Muscle of arm (tissue), 12 donors: ENCODE measurements around the gene ZNF865. TPM values are rescaled to one million over a fixed set of nuclear protein-coding genes. Genes with fewer than 3 reads are reported as not detected.

ENCODE experiments used
- DNase-seq: peaks from one replicate; pipeline ENCODE4 v3.0.0-alpha.2; 2013
- polyA plus RNA-seq, 12 donors: library from polyadenylated mRNA; unstranded; fragments of 120-200 nt; gene quantifications; one replicate each; pipeline ENCODE4 v1.2.1, GENCODE V29; 2013; ENCODE audit not compliant: insufficient read length in 12 of 12

Gene ZNF865
- polyA plus RNA-seq, 12 donors: 4.5 to 11.0 (median 5.5) TPM; not detected in 1

DNA sequence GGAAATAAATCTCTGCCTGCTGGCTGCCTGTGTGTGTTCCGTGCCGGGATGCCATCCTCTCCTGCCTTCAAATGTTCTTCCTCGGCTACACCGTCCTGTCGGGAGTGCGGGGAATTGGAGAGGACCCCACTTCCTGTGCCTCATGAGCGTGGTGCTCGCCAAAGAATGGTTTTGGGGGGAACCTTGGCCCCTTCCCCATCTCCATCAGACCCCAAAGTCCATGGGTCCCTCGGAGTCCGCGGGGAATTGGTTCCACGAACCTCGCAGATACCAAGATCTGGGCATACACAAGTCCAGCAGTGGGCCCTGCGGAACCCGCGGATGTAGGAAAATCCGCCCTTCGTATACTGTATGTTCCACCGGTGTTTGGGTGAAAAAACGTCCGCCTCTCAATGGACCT lies 2.3 kb upstream of the ZNF865 start:
- DNase-seq: no peak

DNA sequence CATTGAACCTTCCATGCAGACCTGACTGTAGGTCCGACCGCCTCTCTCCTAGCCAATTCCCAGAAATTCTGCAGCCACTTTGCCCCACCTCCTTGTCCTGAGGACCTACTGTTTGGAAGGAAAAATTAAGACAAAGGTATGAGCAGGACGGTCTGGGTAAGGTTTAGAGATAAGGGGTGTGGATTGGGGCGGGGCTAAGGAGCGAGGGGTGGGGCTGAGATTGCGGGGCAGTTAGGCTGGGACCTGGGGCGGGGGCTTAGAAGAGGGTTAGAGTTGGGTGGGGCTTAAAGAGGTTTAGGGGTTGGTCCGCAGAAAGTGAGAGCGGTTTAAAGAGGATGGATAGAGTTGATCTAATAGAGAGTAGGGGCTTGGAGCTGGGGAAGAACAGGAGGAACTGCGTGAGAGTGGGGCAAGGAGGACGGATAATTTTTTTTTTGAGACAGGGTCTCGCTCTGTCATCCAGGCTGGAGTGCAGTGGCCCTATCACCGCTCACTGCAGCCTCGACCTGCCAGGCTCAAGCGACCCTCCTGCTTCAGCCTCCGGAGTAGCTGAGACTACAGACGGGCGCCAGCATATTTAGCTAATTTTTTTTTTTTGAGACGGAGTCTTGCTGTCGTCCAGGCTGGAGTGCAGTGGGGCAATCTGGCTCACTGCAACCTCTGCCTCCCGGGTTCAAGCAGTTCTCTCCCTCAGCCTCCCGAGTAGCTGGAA lies 1.7 kb upstream of the ZNF865 start:
- DNase-seq: no peak

DNA sequence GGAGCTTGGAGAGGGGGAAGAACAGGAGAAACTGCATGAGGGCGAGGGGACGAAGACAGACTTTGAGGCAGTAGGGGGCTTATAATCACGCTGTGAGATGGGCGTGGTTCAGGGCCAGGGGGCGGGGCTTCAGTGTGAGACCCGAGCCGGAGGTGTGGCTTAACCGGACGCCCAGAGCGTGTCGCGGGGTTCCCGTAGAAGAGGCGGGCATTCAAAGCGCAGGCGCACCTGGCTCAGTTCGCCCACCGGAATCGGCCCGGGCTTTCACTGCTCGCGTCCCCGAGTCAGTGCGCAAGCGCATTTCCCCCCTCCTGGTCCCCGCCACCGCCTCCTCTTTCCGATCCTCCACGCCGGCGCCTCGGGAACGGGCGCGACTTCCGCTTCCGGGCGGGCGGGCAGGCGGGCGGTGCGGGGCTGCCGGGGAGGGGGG lies 225 bp upstream of the ZNF865 start:
- peak; percentile 97 for DNase-seq

DNA sequence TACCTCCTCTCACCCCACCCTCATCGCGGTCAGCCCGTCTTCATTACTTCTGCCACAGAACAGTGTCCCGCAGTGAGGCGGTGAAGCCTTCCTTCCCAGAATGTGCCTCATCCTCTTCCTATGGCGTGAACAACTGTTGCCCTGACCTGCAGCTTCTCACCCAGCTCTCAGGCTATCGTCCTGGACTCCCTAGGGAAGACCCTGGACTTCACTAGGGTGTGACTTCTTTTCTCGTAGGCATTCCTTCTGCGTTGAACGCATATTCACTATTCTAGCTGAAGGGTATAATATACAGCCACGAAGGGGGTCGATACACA lies 982 bp downstream of the ZNF865 start:
- DNase-seq: no peak

DNA sequence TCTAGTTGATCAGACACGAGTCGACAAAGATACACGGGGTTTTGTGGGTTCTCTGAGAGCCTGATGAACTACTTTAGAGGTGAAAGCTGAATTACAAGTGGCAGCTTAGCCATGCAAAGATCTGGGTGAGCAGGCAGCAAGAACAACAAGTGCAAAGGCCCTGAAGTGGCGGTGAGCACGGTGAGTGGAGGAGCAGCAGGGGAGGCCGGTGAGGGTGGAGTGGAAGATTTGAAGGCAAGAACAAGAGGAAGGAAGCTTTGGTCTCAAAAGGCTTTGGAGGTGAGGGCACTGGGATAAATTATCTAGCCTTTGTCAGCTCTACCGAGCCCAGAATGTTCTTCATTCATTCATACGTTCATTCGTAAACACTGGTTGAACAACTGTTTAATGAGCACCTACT lies 1.4 kb downstream of the ZNF865 start:
- DNase-seq: no peak

DNA sequence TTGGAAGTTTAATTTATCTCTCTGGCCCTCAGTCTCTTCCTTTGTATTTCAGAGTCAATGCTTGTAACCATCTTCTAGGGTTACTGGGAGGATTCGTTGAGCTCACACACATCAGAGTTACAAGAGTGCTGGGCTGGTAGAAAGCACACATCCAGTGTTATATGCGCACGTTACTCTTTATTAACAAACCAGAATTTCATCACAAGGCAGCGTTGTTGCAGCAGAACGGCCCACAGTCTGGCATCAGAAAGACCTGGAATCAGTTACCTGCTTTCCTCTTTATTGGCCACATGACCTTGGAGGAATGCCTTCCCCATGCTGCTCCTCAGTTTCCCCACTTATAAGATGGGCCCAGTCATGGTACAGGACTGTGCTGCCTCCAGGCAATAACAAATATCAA lies 3.9 kb downstream of the ZNF865 start:
- DNase-seq: no peak

DNA sequence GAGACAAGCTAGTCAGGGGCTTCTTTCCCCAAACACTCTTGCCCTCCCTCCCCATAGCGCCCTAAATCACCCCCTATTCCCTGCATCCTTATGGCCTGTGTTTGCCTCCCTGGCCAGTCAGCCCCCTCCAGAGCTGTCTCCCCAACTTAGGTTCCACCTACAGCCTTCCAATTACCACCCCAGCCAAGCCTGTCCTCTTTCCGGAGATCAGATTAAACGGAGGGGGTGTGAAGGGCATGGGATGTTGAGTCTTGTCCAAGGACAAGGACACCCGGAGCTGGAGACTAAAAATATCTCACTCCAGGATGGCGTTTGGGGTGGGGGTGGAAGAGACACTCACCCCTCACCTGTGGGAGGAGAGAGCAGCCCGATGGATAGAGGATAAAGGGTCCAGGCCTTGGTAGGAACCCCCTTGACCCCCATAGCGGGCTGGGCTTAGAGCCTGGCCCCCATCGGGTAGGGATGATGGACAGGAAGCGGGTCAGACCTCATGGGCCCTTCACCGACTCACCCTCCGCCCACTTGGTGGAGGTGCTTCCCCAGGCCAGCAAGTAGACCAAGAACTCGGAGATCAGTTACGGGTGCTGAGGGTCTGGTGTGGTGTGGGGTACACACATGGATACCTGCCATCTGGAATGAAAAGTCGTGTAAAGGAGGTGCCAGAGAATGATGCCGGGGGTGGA lies 6.0 kb downstream of the ZNF865 start:
- no peak for DNase-seq

DNA sequence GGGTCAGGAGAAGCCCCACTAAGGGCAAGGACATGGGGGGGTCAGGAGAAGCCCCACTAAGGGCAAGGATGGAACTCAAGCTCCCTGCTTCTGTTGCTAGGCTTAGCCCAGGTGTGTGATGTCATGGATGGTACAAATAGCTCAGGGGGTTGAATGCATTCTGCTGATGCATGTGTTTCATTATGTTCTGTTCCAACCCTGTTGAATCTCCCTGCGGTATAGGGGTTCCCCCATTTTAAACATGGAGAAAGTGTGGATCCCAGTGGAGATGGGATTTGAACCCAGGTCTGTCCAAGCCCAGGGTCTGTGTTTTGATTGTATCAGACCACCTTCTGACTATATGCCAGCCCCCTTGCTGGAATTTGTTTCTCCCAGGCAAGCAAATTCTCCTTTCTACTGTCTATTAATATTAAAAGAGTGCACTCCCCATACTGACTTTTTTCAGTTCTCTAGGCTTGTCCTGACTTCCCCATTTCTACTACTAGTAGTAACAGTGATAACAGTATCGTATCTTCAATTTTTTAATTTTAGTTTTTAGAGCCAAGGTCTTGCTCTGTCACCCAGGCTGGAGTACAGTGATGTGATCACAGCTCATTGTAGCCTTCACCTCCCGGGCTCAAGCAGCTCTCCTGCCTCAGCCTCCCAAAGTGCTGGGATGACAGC lies 6.7 kb downstream of the ZNF865 start:
- DNase-seq: no peak

DNA sequence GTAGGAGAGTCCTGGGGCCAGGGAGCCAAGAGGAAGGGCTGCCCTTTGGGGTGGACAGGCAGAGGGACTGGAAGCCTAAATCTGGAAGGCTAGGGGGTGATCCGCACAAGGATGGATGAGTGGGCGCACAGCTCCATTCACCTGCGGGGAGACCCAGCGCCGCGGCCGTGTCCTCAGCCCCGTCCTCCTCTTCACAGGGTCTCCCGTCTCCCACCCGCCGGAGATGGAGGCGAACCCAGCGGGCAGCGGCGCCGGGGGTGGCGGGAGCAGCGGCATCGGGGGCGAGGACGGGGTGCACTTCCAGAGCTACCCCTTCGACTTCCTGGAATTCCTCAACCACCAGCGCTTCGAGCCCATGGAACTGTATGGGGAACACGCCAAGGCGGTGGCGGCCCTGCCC lies 7.9 kb downstream of the ZNF865 start:
- DNase-seq: no peak

DNA sequence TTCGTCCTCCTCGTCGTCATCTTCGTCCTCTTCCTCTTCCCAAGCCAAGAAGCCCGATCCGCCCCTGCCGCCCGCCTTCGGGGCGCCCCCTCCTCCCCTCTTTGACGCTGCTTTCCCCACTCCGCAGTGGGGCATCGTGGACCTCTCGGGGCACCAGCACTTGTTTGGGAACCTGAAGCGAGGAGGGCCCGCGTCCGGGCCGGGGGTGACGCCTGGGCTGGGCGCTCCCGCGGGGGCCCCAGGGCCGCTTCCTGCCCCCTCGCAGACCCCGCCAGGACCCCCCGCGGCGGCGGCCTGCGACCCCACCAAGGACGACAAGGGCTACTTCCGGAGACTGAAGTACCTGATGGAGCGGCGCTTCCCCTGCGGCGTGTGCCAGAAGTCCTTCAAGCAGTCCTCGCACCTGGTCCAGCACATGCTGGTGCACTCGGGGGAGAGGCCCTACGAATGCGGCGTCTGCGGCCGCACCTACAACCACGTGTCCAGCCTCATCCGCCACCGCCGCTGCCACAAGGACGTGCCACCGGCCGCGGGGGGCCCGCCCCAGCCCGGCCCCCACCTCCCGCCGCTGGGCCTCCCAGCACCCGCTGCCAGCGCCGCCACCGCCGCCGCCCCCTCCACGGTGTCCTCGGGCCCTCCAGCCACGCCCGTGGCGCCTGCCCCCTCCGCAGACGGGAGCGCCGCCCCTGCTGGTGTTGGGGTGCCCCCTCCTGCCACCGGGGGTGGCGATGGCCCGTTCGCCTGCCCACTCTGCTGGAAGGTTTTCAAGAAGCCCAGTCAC lies 8.7 kb downstream of the ZNF865 start:
- no peak for DNase-seq

DNA sequence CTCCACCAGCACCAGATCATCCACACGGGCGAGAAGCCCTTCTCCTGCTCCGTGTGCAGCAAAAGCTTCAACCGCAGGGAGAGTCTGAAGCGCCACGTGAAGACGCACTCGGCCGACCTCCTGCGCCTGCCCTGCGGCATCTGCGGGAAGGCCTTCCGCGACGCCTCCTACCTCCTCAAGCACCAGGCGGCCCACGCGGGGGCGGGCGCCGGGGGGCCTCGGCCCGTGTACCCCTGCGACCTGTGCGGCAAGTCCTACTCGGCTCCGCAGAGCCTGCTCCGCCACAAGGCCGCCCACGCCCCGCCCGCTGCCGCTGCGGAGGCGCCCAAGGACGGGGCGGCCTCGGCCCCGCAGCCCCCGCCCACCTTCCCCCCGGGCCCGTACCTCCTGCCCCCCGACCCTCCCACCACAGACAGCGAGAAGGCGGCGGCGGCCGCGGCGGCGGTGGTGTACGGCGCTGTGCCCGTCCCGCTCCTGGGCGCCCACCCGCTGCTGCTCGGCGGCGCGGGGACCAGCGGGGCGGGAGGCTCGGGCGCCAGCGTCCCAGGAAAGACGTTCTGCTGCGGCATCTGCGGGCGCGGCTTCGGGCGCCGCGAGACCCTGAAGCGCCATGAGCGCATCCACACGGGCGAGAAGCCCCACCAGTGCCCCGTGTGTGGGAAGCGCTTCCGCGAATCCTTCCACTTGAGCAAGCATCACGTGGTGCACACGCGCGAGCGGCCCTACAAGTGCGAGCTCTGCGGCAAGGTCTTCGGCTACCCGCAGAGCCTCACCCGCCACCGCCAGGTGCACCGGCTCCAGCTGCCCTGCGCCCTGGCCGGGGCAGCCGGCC lies 9.5 kb downstream of the ZNF865 start:
- no peak for DNase-seq

DNA sequence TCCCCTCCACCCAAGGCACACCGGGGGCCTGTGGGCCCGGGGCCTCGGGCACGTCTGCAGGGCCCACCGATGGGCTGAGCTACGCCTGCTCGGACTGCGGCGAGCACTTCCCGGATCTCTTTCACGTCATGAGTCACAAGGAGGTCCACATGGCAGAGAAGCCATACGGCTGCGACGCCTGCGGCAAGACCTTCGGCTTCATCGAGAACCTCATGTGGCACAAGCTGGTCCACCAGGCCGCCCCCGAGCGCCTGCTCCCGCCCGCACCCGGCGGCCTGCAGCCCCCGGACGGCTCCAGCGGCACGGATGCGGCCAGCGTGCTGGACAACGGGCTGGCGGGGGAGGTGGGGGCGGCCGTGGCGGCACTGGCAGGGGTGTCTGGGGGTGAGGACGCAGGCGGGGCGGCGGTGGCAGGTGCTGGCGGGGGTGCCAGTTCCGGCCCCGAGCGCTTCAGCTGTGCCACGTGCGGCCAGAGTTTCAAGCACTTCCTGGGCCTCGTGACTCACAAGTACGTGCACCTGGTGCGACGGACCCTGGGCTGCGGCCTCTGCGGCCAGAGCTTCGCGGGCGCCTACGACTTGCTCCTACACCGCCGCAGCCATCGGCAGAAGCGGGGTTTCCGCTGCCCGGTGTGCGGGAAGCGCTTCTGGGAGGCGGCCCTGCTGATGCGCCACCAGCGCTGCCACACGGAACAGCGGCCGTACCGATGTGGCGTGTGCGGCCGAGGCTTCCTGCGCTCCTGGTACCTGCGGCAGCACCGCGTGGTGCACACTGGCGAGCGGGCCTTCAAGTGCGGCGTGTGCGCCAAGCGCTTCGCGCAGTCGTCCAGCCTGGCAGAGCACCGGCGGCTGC lies 10.3 kb downstream of the ZNF865 start:
- DNase-seq: no peak

DNA sequence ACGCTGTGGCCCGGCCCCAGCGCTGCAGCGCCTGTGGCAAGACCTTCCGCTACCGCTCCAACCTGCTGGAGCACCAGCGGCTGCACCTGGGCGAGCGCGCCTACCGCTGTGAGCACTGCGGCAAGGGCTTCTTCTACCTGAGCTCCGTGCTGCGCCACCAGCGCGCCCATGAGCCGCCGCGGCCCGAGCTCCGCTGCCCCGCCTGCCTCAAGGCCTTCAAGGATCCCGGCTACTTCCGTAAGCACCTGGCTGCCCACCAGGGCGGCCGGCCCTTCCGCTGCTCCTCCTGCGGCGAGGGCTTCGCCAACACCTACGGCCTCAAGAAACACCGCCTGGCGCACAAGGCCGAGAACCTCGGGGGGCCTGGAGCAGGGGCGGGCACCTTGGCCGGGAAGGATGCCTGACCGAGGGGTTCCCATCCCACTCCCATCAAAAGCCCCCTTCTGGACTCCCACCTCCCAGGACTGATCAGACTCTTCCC lies 11.0 kb downstream of the ZNF865 start:
- no peak for DNase-seq

DNA sequence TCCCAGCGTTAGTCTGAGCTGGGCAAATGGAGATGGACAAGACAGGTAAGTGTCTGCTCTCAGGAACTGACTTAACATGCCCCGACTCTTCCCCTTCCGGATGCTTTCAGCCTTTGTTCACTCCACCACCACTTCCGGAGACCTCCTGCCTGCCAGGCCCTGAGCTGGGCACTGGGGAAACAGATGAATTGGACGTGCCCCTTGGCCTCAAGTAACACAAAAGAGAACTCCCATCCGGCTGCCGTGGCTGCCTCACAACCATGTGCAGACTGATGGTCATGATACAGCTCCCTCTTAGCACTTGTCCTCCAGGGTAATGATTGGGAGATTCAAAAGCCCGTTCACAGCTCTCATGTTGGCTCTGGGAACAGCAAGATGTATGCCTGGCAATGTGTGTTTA lies 12.0 kb downstream of the ZNF865 start:
- DNase-seq: no peak

DNA sequence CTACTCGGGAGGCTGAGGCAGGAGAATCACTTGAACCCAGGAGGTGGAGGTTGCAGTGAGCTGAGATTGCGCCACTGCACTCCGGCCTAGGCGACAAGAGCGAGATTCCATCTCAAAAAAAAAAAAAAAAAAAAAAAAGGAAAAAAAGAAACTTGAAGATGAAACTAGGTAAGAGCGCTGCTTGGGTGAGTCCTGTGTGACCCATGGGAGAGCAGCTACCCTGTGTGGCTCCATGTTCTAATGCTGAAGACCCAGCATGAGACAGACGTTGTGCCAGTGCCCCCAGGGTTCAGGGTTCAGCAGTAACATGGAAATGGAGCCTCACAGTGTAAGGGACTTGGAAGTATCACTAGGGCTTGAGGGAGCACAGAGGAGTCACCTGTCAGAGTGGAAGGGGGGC lies 13.0 kb downstream of the ZNF865 start:
- DNase-seq: no peak

DNA sequence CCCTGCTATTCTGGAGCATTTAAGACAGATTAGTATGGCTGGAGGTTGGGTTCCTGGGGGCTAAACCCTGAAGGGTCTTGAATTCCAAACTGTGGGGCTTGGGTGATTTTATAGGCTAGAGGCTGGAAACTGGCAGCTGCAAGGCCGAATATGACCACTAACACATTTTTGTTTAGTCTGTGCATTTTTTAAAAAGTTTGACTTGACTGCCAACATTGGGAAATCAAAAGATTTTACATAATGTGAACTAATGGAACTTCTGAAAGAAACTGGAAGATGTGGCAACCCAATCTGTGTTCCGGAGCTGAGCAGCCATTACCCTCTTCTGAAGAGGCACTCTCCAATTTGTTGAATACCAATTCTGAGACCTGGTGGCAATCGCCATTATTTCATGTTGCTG lies 13.8 kb downstream of the ZNF865 start:
- no peak for DNase-seq

DNA sequence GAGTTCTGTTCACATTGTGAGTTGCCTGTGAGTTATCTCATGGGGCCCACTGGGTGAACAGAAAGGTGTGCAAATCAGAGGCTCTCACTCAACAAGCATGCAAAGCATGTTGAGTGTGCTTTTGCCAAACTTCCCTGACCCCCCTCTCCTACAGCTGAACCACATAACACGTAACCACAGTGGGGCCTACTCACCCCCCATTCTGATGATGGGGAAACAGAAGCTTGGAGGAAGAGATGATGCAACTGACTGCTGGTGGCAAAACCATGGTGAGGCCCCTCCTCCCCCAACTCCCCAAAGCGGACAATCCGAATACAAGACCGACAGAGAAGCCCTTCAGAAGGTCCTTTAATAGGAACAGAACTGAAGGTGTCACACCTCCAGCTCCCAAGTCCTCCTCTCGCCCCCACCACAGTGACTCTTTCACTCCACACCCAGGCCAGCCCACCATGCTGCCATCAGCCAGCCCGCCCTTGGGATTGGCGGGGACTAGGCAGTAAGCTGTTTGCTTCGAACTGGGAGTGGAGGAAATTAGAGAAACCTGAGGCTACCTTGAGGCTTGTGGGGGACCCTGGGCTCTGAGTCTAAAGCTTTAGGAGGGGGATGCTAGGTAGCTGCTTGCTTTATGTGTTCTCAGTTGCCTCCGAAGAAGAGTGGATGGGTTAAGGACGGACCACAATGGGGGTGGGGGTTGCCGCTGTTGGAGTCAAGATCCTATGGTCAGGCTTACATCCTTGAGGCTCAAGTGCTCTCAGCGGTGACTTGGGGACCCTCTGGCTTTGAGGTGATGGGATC lies 15.2 kb downstream of the ZNF865 start:
- no peak for DNase-seq

DNA sequence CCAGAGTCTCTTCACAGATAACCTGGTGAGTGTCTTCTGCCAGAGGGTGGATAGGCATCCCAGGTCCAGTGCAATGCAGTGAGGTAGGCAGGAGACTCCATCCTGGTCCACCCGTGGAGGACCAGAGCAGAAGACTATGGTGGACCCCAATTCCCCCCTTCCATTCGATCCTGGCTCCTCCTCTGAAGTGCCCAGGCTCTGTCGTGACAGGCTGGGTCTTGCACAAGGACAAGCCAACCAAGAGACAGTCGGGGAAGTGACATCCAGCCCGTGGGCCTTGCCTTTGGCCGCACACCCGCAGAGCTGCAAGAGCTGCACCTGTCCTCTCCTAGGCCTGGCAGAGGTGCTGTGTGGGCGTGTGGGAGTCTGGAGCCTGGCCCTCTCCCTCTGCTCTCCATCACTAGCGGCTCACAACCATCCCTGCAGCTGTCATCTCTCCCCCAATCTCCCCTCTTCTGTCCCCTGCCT lies 15.8 kb downstream of the ZNF865 start:
- DNase-seq: no peak

DNA sequence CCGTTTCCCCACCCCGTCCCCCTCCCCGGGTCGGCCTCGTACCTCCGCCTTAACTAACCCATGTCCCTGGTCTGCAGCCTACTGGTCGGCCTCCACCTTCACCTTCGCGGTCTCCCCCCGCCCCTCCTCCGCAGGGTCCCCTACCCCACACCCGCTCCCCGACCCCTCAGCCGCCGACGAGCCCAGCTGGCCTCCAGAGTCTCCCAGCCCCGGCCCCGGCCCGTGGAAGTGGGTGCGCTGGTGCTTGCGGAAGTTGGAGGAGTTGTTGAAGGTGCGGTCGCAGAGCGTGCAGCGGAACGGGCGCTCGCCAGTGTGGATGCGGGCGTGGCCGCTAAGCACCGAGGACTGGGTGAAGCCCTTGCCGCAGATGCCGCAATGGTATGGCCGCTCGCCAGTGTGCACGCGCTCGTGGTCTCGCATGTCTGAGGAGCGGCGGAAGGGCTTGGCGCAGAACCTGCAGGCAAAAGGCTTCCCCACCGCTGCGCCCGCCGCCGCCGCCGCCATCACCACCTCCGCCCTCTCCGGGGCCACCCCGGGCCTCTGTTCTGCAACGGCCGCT lies 16.3 kb downstream of the ZNF865 start:
- DNase-seq: no peak
